Ovary (tissue), 9 donors: ENCODE measurements around the gene C20orf202. TPM values are rescaled to one million over a fixed set of nuclear protein-coding genes. Genes with fewer than 3 reads are reported as not detected.

Source experiments
- DNase-seq, 5 donors: peaks; one replicate each; pipeline ENCODE4 v3.0.0-alpha.2; 2019 to 2020
- H3K27ac ChIP-seq, 2 donors: fragments of 200-600 bp; one replicate each; pipeline versions ENCODE4 v1.5.1 to v1.8.0; 2019 to 2022
- H3K27me3 ChIP-seq: fragments of 200-600 bp; one replicate; pipeline ENCODE4 v1.8.0; 2022
- H3K36me3 ChIP-seq: fragments of 200-600 bp; sonication (generic); one replicate; pipeline ENCODE4 v1.5.1; 2019
- H3K4me1 ChIP-seq: one replicate; pipeline ENCODE4 v1.8.1; 2013; ENCODE audit warnings: mild to moderate bottlenecking, moderate library complexity; ENCODE audit not compliant: insufficient read depth
- H3K4me3 ChIP-seq: fragments of 200-600 bp; sonication (generic); one replicate; pipeline ENCODE4 v1.5.1; 2017
- H3K9me3 ChIP-seq, 2 donors: fragments of 200-600 bp in 1 of 2; sonication (generic) in 1 of 2; one replicate each; pipeline versions ENCODE4 v1.5.1 to v1.8.1; 2013 to 2019; ENCODE audit warnings: mild to moderate bottlenecking in 1 of 2, moderate library complexity in 1 of 2
- CTCF ChIP-seq, 3 donors: fragments of 450-650 bp in 2 of 3; fragments of 200-600 bp in 1 of 3; IDR thresholded peaks; one replicate each; pipeline versions ENCODE4 v1.5.1 to v1.8.0; 2016 to 2022; ENCODE audit warnings: antibody characterized with exemption in 3 of 3, mild to moderate bottlenecking in 1 of 3
- EP300 ChIP-seq: sonication (generic); formaldehyde crosslinking; IDR thresholded peaks from one replicate; pipeline ENCODE4 v1.6.1; 2017; ENCODE audit warnings: antibody characterized with exemption
- POLR2A ChIP-seq: fragments of 450-650 bp; IDR thresholded peaks from one replicate; pipeline ENCODE4 v1.6.1; 2017; ENCODE audit warnings: antibody characterized with exemption, mild to moderate bottlenecking, moderate library complexity
- WGBS, 3 donors: extraction: QIAGEN DNeasy Blood & Tissue Kit in 1 of 3; methylation state at CpG; one replicate each; pipeline versions ENCODE4 v1.1.5 to v1.1.7; 2013 to 2017; 5-methylcytosine and 5-hydroxymethylcytosine counted together
- intact Hi-C, 4 donors: fragments of 100-400 bp; cut with DNase I; formaldehyde crosslinking; loops; one replicate each; pipeline versions ENCODE4 v1.11.0 to v1.15.1; 2022 to 2023
- polyA plus RNA-seq, 2 donors: library from polyadenylated mRNA; stranded (reverse); fragments of 200-250 nt in 1 of 2; fragments of 350-450 nt in 1 of 2; fragmentation: Illumina TruSeq in 1 of 2; extraction: RNeasy Lipid Tissue Mini Kit (QIAGEN cat#74804) in 1 of 2; gene quantifications; one replicate each; pipeline ENCODE4 v1.2.3, GENCODE V29; 2013 to 2014
- total RNA-seq, 7 donors: library from RNA; depleted of rRNA in 2 of 7; stranded (reverse); fragments of >200 nt in 2 of 7; fragmentation: NEBNext Ultra II Directional in 3 of 7; extraction: Animal tissue kit (Norgen Biotek cat#: 25700) in 3 of 7; gene quantifications; one replicate each; pipeline versions ENCODE4 v1.1.0 to v1.2.4, GENCODE V29; 2016 to 2023
- donor health status: DM: no; HTN: no; CAD: no; lungs with moderate emphysema.
- donor health status: DM: no; HTN: no; CAD: no.
- donor health status: Bipolar disorder and iron deficiency.
- donor health status: DM: yes; HTN: yes; CAD: no.
- donor health status: DM: no; HTN: no; CAD: no.
- donor health status: DM: yes; HTN: yes; CAD: no.

C20orf202 gene
- total and polyA plus RNA-seq, 9 donors = 0.18 to 0.58 (median 0.29) TPM; not detected in 1

DNA sequence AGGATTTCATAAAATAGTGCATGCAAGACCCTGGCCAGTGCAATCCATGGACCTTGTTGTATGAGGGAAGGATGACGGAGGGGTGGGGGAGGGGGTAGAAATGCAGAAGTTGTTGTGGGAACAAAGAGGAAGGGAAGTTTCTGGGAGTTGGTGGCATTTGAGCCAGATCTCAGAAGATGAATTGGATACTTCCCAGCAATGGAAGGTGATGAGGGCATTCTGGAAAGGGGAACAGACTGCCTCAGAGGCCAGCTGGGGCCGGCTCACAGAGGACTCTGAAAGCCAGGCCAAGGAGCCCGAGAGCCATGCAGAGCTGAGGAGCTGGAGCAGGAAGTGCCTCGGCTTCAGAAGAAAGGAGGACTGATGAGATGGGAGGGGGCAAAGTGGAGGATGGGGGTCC, 21.1 kb upstream of the C20orf202 start:
- DNase-seq = no peak
- Histone ChIP-seq H3K4me1 (no peaks in the 10 kb centered on the region), H3K36me3 (no peaks in the 10 kb centered on the region), H3K9me3 (no peaks in the 10 kb centered on the region), H3K27ac (no peak overlapping the region), H3K27me3 (no peaks in the 10 kb centered on the region), H3K4me3 (no peak overlapping the region)
- intact Hi-C loops = no loop called here
- WGBS, 3 donors = 41 to 57% (median 51%) methylated on average over 4 of the region's 4 CpGs
- TF ChIP-seq EP300 (no peak), CTCF (IDR thresholded peaks at IDR 0.05) (no peak), POLR2A (no peak)

DNA sequence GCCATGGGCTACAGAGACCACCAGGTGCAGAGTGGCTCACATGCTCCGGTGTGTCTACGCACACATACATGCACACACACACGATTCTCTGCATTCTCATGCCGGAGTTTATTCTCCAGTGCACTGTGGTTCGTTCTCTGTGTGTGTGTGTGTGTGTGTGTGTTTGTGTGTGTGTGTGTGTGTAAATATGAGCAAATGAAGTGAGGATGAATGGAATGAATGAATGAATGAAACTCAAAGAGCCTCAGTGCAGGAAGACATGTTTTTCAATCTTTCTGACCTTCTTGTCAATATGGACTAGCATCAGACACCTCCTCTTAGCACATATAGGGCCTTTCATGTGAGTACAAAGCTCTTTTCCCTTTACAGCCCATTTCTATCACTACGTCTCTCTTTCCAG, 20.1 kb upstream of the C20orf202 start:
- no peaks in the 10 kb centered on the region for H3K4me1 ChIP-seq
- H3K36me3 ChIP-seq = no peaks in the 10 kb centered on the region
- intact Hi-C loops = no loop called here
- no peak overlapping the region for H3K4me3 ChIP-seq
- 55 to 73% (median 69%) methylated on average over 6 of the region's 6 CpGs for WGBS, 3 donors
- no peaks in the 10 kb centered on the region for H3K9me3 ChIP-seq
- H3K27me3 ChIP-seq = no peaks in the 10 kb centered on the region
- TF ChIP-seq EP300 (no peak), POLR2A (no peak), CTCF (IDR thresholded peaks at IDR 0.05) (no peak)
- DNase-seq = no peak
- no peak overlapping the region for H3K27ac ChIP-seq

GRCh38 chr20:1184260-1184637, 19.0 kb upstream of the C20orf202 start:
- intact Hi-C loops = no loop called here
- Histone ChIP-seq H3K27me3 (no peaks in the 10 kb centered on the region), H3K9me3 (no peaks in the 10 kb centered on the region), H3K36me3 (no peaks in the 10 kb centered on the region), H3K27ac (no peak overlapping the region), H3K4me1 (no peaks in the 10 kb centered on the region), H3K4me3 (no peak overlapping the region)
- TF ChIP-seq POLR2A = no peak
- TF ChIP-seq EP300 = no peak
- no peak for TF ChIP-seq CTCF (IDR thresholded peaks at IDR 0.05)
- DNase-seq = no peak
- WGBS, 3 donors = 18 to 44% (median 22%) methylated on average over 8 to 13 of the region's 13 CpGs

- intact Hi-C loops = no loop called here
- H3K4me3 ChIP-seq = no peak within 1 kb of the TSS
- no peaks in the 10 kb centered on the region for H3K27me3 ChIP-seq
- DNase-seq = no peak
- WGBS, 3 donors = 1 to 2% (median 1%) methylated on average over 32 to 76 of the region's 76 CpGs
- TF ChIP-seq EP300 (no peak), POLR2A (no peak), CTCF (IDR thresholded peaks at IDR 0.05) (no peak)
- no peaks in the 10 kb centered on the region for H3K36me3 ChIP-seq
- no peaks in the 10 kb centered on the region for H3K4me1 ChIP-seq
- no peaks in the 10 kb centered on the region for H3K9me3 ChIP-seq
- H3K27ac ChIP-seq = no peak within 1 kb of the TSS
Measured at GRCh38 chr20:1184638-1185315, 18.5 kb upstream of the C20orf202 start, which contains the start of gene TMEM74B. TSS of gene TMEM74B (minus strand) at chr20:1184981. CDS start at chr20:1183801, 1,180 bp downstream.
